GM12892 (cell line): ENCODE data around the gene PLBD2.

Experiments
- POLR2A ChIP-seq: IDR thresholded peaks from 2 replicates; pipeline ENCODE4 v1.6.1; 2011; ENCODE audit warnings: low read depth, low read length, control low read depth
- POLR2AphosphoS5 ChIP-seq: IDR thresholded peaks from 2 replicates; pipeline ENCODE4 v1.6.1; 2011; ENCODE audit warnings: low read depth, low read length, control low read depth

GRCh38 chr12:113401066-113402000 is 42.9 kb downstream of the PLBD2 start:
- TF ChIP-seq POLR2A (no peak), POLR2AphosphoS5 (no peak)
